Esophagus squamous epithelium (tissue), 4 donors: ENCODE measurements around the gene PIK3C2G.

Experiments
- CTCF ChIP-seq, 6 experiments: fragments of 450-650 bp in 4 of 6; fragments of 200-600 bp in 2 of 6; sonication (generic) in 2 of 6; IDR thresholded peaks; one replicate each; pipeline ENCODE4 v1.5.1; 2016 to 2019; ENCODE audit warnings: antibody characterized with exemption in 6 of 6, mild to moderate bottlenecking in 4 of 6, moderate library complexity in 4 of 6
- POLR2A ChIP-seq, 4 donors: fragments of 450-650 bp; IDR thresholded peaks; one replicate each; pipeline ENCODE4 v1.6.1; 2017; ENCODE audit warnings: antibody characterized with exemption in 4 of 4, mild to moderate bottlenecking in 4 of 4, moderate library complexity in 3 of 4

GRCh38 chr12:18655351-18655750, 394.0 kb downstream of the PIK3C2G start:
- TF ChIP-seq CTCF (IDR thresholded peaks at IDR 0.05): no peak
- TF ChIP-seq POLR2A (IDR thresholded peaks at IDR 0.05): no peak
